Uterus (tissue), 4 donors: Measurements from ENCODE around the gene F2. TPM values are rescaled to one million over a fixed set of nuclear protein-coding genes. Genes with fewer than 3 reads are reported as not detected.

ENCODE experiments used
- DNase-seq, 2 donors: peaks; one replicate each; pipeline ENCODE4 v3.0.0-alpha.2; 2019 to 2020
- H3K27ac ChIP-seq, 2 donors: fragments of 200-600 bp; sonication (generic); 1 replicate in 1 of 2; 2 replicates in 1 of 2; pipeline ENCODE4 v1.5.1; 2016 to 2018
- H3K27me3 ChIP-seq, 2 donors: fragments of 200-600 bp; sonication (generic); one replicate each; pipeline ENCODE4 v1.5.1; 2018 to 2019; ENCODE audit warnings: control low read depth in 1 of 2
- H3K36me3 ChIP-seq, 2 donors: fragments of 200-600 bp; sonication (generic); one replicate each; pipeline ENCODE4 v1.5.1; 2019; ENCODE audit warnings: control low read depth in 1 of 2
- H3K4me1 ChIP-seq, 2 donors: fragments of 200-600 bp; sonication (generic); one replicate each; pipeline ENCODE4 v1.5.1; 2018 to 2019; ENCODE audit warnings: control low read depth in 1 of 2
- H3K4me3 ChIP-seq, 2 donors: fragments of 200-600 bp; sonication (generic); 1 replicate in 1 of 2; 2 replicates in 1 of 2; pipeline ENCODE4 v1.5.1; 2018 to 2019; ENCODE audit warnings: mild to moderate bottlenecking in 1 of 2
- H3K9me3 ChIP-seq, 2 donors: fragments of 200-600 bp; sonication (generic); one replicate each; pipeline ENCODE4 v1.5.1; 2019; ENCODE audit warnings: control low read depth in 1 of 2
- POLR2A ChIP-seq, 2 donors: fragments of 450-650 bp; IDR thresholded peaks; one replicate each; pipeline ENCODE4 v1.6.1; 2016; ENCODE audit warnings: antibody characterized with exemption in 2 of 2, mild to moderate bottlenecking in 1 of 2, moderate library complexity in 1 of 2
- intact Hi-C: fragments of 100-400 bp; cut with DNase I; formaldehyde crosslinking; loops from one replicate; pipeline ENCODE4 v1.15.1; 2023; ENCODE audit warnings: low total_unique reads
- total RNA-seq, 4 donors: library from RNA; depleted of rRNA in 3 of 4; stranded (reverse); fragments of >200 nt in 3 of 4; gene quantifications; one replicate each; pipeline versions ENCODE4 v1.1.0 to v1.2.4, GENCODE V29; 2014 to 2023
- TF ChIP-seq, protein P1 (sequence below), 4 experiments: fragments of 200-600 bp in 2 of 4; fragments of 450-650 bp in 2 of 4; sonication (generic) in 2 of 4; IDR thresholded peaks; one replicate each; pipeline ENCODE4 v1.5.1; 2016 to 2019; ENCODE audit warnings: antibody characterized with exemption in 4 of 4, mild to moderate bottlenecking in 2 of 4, moderate library complexity in 1 of 4
- donor health status: DM: yes; HTN: yes; CAD: no.

The F2 gene
- total RNA-seq, 4 donors from 2014 or later, result 0.27 TPM; not detected in 3

DNA sequence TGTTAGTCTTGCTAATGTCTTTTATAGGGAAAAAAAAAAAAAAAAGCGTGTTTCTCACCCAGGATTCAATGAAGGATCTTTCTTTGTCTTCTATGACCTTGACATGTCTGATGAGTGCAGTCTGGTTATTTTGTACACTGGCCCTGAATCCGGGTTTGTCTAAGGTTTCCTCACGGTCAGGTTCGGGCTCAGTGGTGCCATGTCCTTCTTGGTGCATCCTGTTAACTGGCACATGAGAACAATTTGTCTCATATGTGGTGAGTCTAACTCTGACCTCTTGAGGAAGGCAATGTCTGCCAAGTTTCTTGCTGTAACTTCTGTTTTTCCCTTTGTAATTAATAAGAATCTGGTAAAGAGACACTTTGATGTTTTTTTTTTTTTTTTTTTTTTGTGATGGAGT is 12.5 kb downstream of the F2 start:
- H3K27ac ChIP-seq, result no peak overlapping the region
- no peaks in the 10 kb centered on the region for H3K36me3 ChIP-seq
- TF ChIP-seq, protein P1, sequence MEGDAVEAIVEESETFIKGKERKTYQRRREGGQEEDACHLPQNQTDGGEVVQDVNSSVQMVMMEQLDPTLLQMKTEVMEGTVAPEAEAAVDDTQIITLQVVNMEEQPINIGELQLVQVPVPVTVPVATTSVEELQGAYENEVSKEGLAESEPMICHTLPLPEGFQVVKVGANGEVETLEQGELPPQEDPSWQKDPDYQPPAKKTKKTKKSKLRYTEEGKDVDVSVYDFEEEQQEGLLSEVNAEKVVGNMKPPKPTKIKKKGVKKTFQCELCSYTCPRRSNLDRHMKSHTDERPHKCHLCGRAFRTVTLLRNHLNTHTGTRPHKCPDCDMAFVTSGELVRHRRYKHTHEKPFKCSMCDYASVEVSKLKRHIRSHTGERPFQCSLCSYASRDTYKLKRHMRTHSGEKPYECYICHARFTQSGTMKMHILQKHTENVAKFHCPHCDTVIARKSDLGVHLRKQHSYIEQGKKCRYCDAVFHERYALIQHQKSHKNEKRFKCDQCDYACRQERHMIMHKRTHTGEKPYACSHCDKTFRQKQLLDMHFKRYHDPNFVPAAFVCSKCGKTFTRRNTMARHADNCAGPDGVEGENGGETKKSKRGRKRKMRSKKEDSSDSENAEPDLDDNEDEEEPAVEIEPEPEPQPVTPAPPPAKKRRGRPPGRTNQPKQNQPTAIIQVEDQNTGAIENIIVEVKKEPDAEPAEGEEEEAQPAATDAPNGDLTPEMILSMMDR (IDR thresholded peaks at IDR 0.05), result no peak
- TF ChIP-seq POLR2A (IDR thresholded peaks at IDR 0.05), result no peak
- no peaks in the 10 kb centered on the region for H3K27me3 ChIP-seq
- no peaks in the 10 kb centered on the region for H3K9me3 ChIP-seq
- DNase-seq, result no peak
- no peaks in the 10 kb centered on the region for H3K4me1 ChIP-seq
- no peak overlapping the region for H3K4me3 ChIP-seq
- intact Hi-C loops, result no loop called here

GRCh38 chr11:46733234-46733633 is 14.2 kb downstream of the F2 start:
- H3K27ac ChIP-seq, result no peak overlapping the region
- no peaks in the 10 kb centered on the region for H3K4me1 ChIP-seq
- no peaks in the 10 kb centered on the region for H3K36me3 ChIP-seq
- no peak overlapping the region for H3K4me3 ChIP-seq
- intact Hi-C loops, result no loop called here
- no peaks in the 10 kb centered on the region for H3K27me3 ChIP-seq
- TF ChIP-seq, protein P1 (IDR thresholded peaks at IDR 0.05), result no peak
- no peak for TF ChIP-seq POLR2A (IDR thresholded peaks at IDR 0.05)
- no peaks in the 10 kb centered on the region for H3K9me3 ChIP-seq
- no peak for DNase-seq

- H3K27ac ChIP-seq, result no peak overlapping the region
- DNase-seq, result no peak
- TF ChIP-seq, protein P1 (IDR thresholded peaks at IDR 0.05), result no peak
- no peak for TF ChIP-seq POLR2A (IDR thresholded peaks at IDR 0.05)
- no peak overlapping the region for H3K4me3 ChIP-seq
- H3K36me3 ChIP-seq, result no peaks in the 10 kb centered on the region
- H3K4me1 ChIP-seq, result no peaks in the 10 kb centered on the region
- intact Hi-C loops, result no loop called here
- H3K9me3 ChIP-seq, result no peaks in the 10 kb centered on the region
- no peaks in the 10 kb centered on the region for H3K27me3 ChIP-seq
Measured at GRCh38 chr11:46736146-46736545, 17.1 kb downstream of the F2 start.

GRCh38 chr11:46736615-46737014 is 17.6 kb downstream of the F2 start:
- intact Hi-C loops, result no loop called here

DNA sequence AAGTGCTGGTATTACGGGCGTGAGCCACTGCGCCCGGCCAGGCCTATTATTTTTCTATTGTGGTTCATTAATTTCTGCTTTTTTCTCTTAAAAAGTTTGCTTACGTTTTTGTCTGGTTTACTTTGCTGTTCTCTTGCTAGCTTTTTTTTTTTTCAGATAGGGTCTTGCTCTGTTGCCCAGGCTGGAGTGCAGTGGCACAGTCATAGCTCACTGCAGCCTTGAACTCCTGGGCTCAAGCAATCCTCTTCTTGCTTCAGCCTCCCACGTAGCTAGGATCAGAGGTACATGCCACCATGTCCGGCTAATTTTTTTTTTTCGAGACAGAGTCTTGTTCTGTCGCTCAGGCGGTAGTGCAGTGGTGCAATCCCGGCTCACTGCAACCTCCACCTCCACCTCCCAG is 18.7 kb downstream of the F2 start:
- no peak for TF ChIP-seq POLR2A (IDR thresholded peaks at IDR 0.05)
- TF ChIP-seq, protein P1 (IDR thresholded peaks at IDR 0.05), result no peak
- H3K4me3 ChIP-seq, result no peak overlapping the region
- no peaks in the 10 kb centered on the region for H3K4me1 ChIP-seq
- H3K27me3 ChIP-seq, result no peaks in the 10 kb centered on the region
- intact Hi-C loops, result no loop called here
- no peak overlapping the region for H3K27ac ChIP-seq
- no peaks in the 10 kb centered on the region for H3K36me3 ChIP-seq
- DNase-seq, result no peak
- no peaks in the 10 kb centered on the region for H3K9me3 ChIP-seq

More at GRCh38 chr11:46736615-46737014, 17.6 kb downstream of the F2 start:
- no peak for TF ChIP-seq POLR2A (IDR thresholded peaks at IDR 0.05)
- TF ChIP-seq, protein P1 (IDR thresholded peaks at IDR 0.05), result no peak
- H3K27ac ChIP-seq, result no peak overlapping the region
- no peaks in the 10 kb centered on the region for H3K4me1 ChIP-seq
- DNase-seq, result no peak
- no peaks in the 10 kb centered on the region for H3K27me3 ChIP-seq
- H3K36me3 ChIP-seq, result no peaks in the 10 kb centered on the region
- no peaks in the 10 kb centered on the region for H3K9me3 ChIP-seq
- H3K4me3 ChIP-seq, result no peak overlapping the region
